SK-N-SH treated with all-trans-retinoic acid at 6 μM for 48 hours (cell line): ENCODE results near the gene TMEM135.
A peak's percentile ranks its signal among the peaks of the same experiment; 100 is the strongest.

Source experiments
- ATAC-seq: fragments of 200-7000 bp; cut with Tn5 transposase; 3 replicates; pipeline ENCODE4 v1.9.1; 2020; ENCODE audit warnings: mild to moderate bottlenecking, moderate library complexity
- ARNTL ChIP-seq: fragments of 450-650 bp; formaldehyde crosslinking; IDR thresholded peaks from 2 replicates; pipeline ENCODE4 v1.5.0; 2020; ENCODE audit warnings: low read depth, mild to moderate bottlenecking, moderate library complexity, borderline replicate concordance
- BACH2 ChIP-seq: fragments of 250-450 bp; sonication (Bioruptor Pico); IDR thresholded peaks from 2 replicates; pipeline ENCODE4 v1.9.0; 2021; ENCODE audit warnings: mild to moderate bottlenecking, borderline replicate concordance
- CREB5 ChIP-seq: fragments of 250-450 bp; sonication (Bioruptor Pico); IDR thresholded peaks from 2 replicates; pipeline ENCODE4 v1.5.1; 2020; ENCODE audit warnings: low read depth, mild to moderate bottlenecking, moderate library complexity
- CSDC2 ChIP-seq: fragments of 250-450 bp; sonication (Bioruptor Pico); IDR thresholded peaks from 2 replicates; pipeline ENCODE4 v1.5.0; 2020; ENCODE audit warnings: mild to moderate bottlenecking, moderate library complexity
- GLIS3 ChIP-seq: fragments of 250-450 bp; sonication (Bioruptor Pico); IDR thresholded peaks from 2 replicates; pipeline ENCODE4 v1.5.0; 2020; ENCODE audit warnings: mild to moderate bottlenecking, moderate library complexity
- ISL1 ChIP-seq: fragments of 250-450 bp; sonication (Bioruptor Pico); IDR thresholded peaks from 2 replicates; pipeline ENCODE4 v2.1.2; 2022; ENCODE audit warnings: mild to moderate bottlenecking, moderate library complexity
- OSR1 ChIP-seq: fragments of 250-450 bp; sonication (Bioruptor Pico); IDR thresholded peaks from 2 replicates; pipeline ENCODE4 v1.8.0; 2022; ENCODE audit warnings: moderate library complexity, mild to moderate bottlenecking, inconsistent platforms
- PATZ1 ChIP-seq: fragments of 250-450 bp; sonication (Bioruptor Pico); IDR thresholded peaks from 2 replicates; pipeline ENCODE4 v1.8.0; 2020; ENCODE audit warnings: mild to moderate bottlenecking, moderate library complexity, borderline replicate concordance
- TOX ChIP-seq: fragments of 250-450 bp; sonication (Bioruptor Pico); IDR thresholded peaks from 2 replicates; pipeline ENCODE4 v1.8.0; 2021; ENCODE audit warnings: mild to moderate bottlenecking, moderate library complexity, borderline replicate concordance
- TSHZ2 ChIP-seq: fragments of 250-450 bp; sonication (Bioruptor Pico); IDR thresholded peaks from 2 replicates; pipeline ENCODE4 v1.5.0; 2020; ENCODE audit warnings: mild to moderate bottlenecking, moderate library complexity
- ZC3H10 ChIP-seq: fragments of 250-450 bp; sonication (Bioruptor Pico); IDR thresholded peaks from 2 replicates; pipeline ENCODE4 v1.5.1; 2021; ENCODE audit warnings: mild to moderate bottlenecking, moderate library complexity
- ZFP3 ChIP-seq: fragments of 250-450 bp; sonication (Bioruptor Pico); IDR thresholded peaks from 2 replicates; pipeline ENCODE4 v1.5.0; 2020; ENCODE audit warnings: mild to moderate bottlenecking, moderate library complexity
- ZFP30 ChIP-seq: fragments of 450-650 bp; formaldehyde crosslinking; IDR thresholded peaks from 2 replicates; pipeline ENCODE4 v1.5.0; 2022; ENCODE audit warnings: mild to moderate bottlenecking, moderate library complexity
- ZNF565 ChIP-seq: fragments of 450-650 bp; formaldehyde crosslinking; conservative IDR thresholded peaks from 2 replicates; pipeline ENCODE4 v1.5.0; 2020; ENCODE audit warnings: low read depth, mild to moderate bottlenecking, moderate library complexity
- ZNF8 ChIP-seq: fragments of 450-650 bp; formaldehyde crosslinking; IDR thresholded peaks from 2 replicates; pipeline ENCODE4 v1.5.0; 2020; ENCODE audit warnings: mild to moderate bottlenecking, moderate library complexity
- TF ChIP-seq, protein P1 (sequence below): fragments of 250-450 bp; sonication (Bioruptor Pico); IDR thresholded peaks from 2 replicates; pipeline ENCODE4 v1.5.1; 2021; ENCODE audit warnings: mild to moderate bottlenecking, moderate library complexity
- TF ChIP-seq, protein P2 (sequence below): fragments of 250-450 bp; sonication (Bioruptor Pico); IDR thresholded peaks from 2 replicates; pipeline ENCODE4 v1.8.0; 2021; ENCODE audit warnings: low read depth, mild to moderate bottlenecking, moderate library complexity, borderline replicate concordance

Gene TMEM135

GRCh38 chr11:87006035-87006434 lies 31.7 kb upstream of the TMEM135 start:
- no peak for ATAC-seq
- TF ChIP-seq, protein P1, sequence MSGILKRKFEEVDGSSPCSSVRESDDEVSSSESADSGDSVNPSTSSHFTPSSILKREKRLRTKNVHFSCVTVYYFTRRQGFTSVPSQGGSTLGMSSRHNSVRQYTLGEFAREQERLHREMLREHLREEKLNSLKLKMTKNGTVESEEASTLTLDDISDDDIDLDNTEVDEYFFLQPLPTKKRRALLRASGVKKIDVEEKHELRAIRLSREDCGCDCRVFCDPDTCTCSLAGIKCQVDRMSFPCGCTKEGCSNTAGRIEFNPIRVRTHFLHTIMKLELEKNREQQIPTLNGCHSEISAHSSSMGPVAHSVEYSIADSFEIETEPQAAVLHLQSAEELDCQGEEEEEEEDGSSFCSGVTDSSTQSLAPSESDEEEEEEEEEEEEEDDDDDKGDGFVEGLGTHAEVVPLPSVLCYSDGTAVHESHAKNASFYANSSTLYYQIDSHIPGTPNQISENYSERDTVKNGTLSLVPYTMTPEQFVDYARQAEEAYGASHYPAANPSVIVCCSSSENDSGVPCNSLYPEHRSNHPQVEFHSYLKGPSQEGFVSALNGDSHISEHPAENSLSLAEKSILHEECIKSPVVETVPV (CRISPR knock-in tag), result no peak
- TF ChIP-seq ZNF8, result no peak
- TF ChIP-seq, protein P2, sequence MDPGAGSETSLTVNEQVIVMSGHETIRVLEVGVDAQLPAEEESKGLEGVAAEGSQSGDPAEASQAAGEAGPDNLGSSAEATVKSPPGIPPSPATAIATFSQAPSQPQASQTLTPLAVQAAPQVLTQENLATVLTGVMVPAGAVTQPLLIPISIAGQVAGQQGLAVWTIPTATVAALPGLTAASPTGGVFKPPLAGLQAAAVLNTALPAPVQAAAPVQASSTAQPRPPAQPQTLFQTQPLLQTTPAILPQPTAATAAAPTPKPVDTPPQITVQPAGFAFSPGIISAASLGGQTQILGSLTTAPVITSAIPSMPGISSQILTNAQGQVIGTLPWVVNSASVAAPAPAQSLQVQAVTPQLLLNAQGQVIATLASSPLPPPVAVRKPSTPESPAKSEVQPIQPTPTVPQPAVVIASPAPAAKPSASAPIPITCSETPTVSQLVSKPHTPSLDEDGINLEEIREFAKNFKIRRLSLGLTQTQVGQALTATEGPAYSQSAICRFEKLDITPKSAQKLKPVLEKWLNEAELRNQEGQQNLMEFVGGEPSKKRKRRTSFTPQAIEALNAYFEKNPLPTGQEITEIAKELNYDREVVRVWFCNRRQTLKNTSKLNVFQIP (CRISPR knock-in tag), result no peak
- TF ChIP-seq OSR1, result no peak
- TF ChIP-seq ZFP30 (CRISPR knock-in tag), result no peak
- TF ChIP-seq PATZ1 (CRISPR knock-in tag), result no peak
- no peak for TF ChIP-seq TSHZ2 (CRISPR knock-in tag)
- TF ChIP-seq ZC3H10, result no peak
- TF ChIP-seq ZFP3 (CRISPR knock-in tag), result no peak
- TF ChIP-seq CREB5, result no peak
- no peak for TF ChIP-seq ARNTL (CRISPR knock-in tag)
- no peak for TF ChIP-seq ISL1

DNA sequence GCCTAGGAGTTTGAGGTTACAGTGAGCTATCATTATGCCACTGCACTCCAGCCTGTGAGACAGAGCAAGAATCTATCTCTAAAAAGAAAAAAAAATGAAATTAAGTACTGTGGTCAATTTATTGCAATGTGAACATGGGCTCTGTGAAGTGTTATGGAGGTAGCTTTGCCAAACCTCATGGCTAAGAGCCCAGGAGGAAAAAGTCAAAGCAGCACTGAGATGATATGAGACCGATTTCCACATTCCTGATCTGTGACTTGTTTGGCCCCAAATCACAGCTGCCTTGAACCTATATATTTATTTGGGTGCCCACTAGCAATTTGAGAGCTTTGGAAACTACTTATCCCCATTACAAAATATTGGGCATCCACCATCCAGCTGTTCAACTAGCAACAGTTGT lies 29.8 kb upstream of the TMEM135 start:
- TF ChIP-seq ZNF565 (CRISPR knock-in tag), result no peak
- no peak for TF ChIP-seq PATZ1 (CRISPR knock-in tag)
- TF ChIP-seq ISL1, result 0 out of 2 replicates have a peak, but pooled peaks have one; percentile 11
- ATAC-seq, result peak; percentile 62

- TF ChIP-seq ZFP30 (CRISPR knock-in tag) (no peak), ZC3H10 (no peak), TOX (no peak), GLIS3 (CRISPR knock-in tag) (no peak)
Measured at GRCh38 chr11:87012089-87012488, 25.6 kb upstream of the TMEM135 start.

DNA sequence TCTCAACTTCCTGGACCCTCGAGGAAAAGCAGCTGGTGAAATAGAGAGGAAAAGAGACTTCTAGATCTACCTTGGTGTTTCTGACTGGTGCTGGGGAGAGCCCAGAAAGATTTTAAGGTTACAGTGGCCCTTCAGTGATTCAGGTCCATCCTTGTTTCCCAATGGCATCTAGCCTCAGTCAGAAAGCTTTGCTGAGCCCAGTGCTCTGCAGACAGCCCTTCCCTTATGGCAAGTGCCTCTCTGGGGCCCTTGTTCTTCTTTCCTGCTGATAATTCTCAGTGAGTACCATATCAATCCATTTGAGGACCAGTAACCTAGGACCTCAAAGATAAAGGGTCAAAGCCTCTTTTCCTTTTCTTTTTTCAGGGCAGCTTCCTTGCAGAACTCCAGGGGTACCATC lies 25.1 kb upstream of the TMEM135 start:
- no peak for ATAC-seq
- TF ChIP-seq ZFP30 (CRISPR knock-in tag), result no peak
- no peak for TF ChIP-seq ZFP3 (CRISPR knock-in tag)
- no peak for TF ChIP-seq ZC3H10
- no peak for TF ChIP-seq CSDC2 (CRISPR knock-in tag)
- TF ChIP-seq TSHZ2 (CRISPR knock-in tag), result no peak
- TF ChIP-seq PATZ1 (CRISPR knock-in tag), result no peak
- no peak for TF ChIP-seq OSR1
- no peak for TF ChIP-seq BACH2 (CRISPR knock-in tag)
- TF ChIP-seq, protein P2 (CRISPR knock-in tag), result no peak

More at GRCh38 chr11:87012089-87012488, 25.6 kb upstream of the TMEM135 start:
- no peak for ATAC-seq
